Gastroesophageal sphincter (tissue), 4 donors: ENCODE results near the gene RNF182. TPM values are rescaled to one million over a fixed set of nuclear protein-coding genes. Genes with fewer than 3 reads are reported as not detected.
"Not testable (repeated sequence)": the region's sequence is repeated elsewhere in the genome, so short reads cannot be mapped to it uniquely, and the experiment has no call there.

Experiments used
- ATAC-seq: fragments of 150-250 bp; one replicate; pipeline ENCODE4 v1.9.1; 2016; ENCODE audit warnings: mild to moderate bottlenecking, moderate library complexity
- H3K27ac ChIP-seq, 4 donors: fragments of 200-600 bp; sonication (generic) in 3 of 4; 1 replicate in 3 of 4; 2 replicates in 1 of 4; pipeline ENCODE4 v1.5.1; 2016 to 2019
- H3K27me3 ChIP-seq: fragments of 200-600 bp; sonication (generic); one replicate; pipeline ENCODE4 v1.5.1; 2019
- H3K36me3 ChIP-seq, 2 donors: fragments of 200-600 bp; sonication (generic); one replicate each; pipeline ENCODE4 v1.5.1; 2019; ENCODE audit warnings: control low read depth in 1 of 2
- H3K4me1 ChIP-seq, 3 donors: fragments of 200-600 bp; sonication (generic); 1 replicate in 2 of 3; 2 replicates in 1 of 3; pipeline ENCODE4 v1.5.1; 2016 to 2019; ENCODE audit warnings: control low read depth in 2 of 3
- H3K4me3 ChIP-seq, 2 donors: fragments of 200-600 bp; sonication (generic); one replicate each; pipeline ENCODE4 v1.5.1; 2019; ENCODE audit warnings: mild to moderate bottlenecking in 1 of 2, moderate library complexity in 1 of 2
- H3K9me3 ChIP-seq, 3 donors: fragments of 200-600 bp; sonication (generic); one replicate each; pipeline ENCODE4 v1.5.1; 2017 to 2019; ENCODE audit warnings: control low read depth in 2 of 3
- CTCF ChIP-seq, 4 experiments: fragments of 200-600 bp in 2 of 4; fragments of 450-650 bp in 2 of 4; sonication (generic) in 1 of 4; IDR thresholded peaks; one replicate each; pipeline ENCODE4 v1.5.1; 2017 to 2019; ENCODE audit warnings: antibody characterized with exemption in 4 of 4, mild to moderate bottlenecking in 2 of 4, moderate library complexity in 2 of 4
- EP300 ChIP-seq: sonication (generic); formaldehyde crosslinking; IDR thresholded peaks from one replicate; pipeline ENCODE4 v1.6.1; 2017; ENCODE audit warnings: antibody characterized with exemption, mild to moderate bottlenecking
- POLR2A ChIP-seq, 2 donors: fragments of 450-650 bp; IDR thresholded peaks; one replicate each; pipeline ENCODE4 v1.6.1; 2017; ENCODE audit warnings: antibody characterized with exemption in 2 of 2, mild to moderate bottlenecking in 2 of 2, moderate library complexity in 1 of 2
- POLR2AphosphoS5 ChIP-seq: sonication (generic); formaldehyde crosslinking; IDR thresholded peaks from one replicate; pipeline ENCODE4 v1.6.1; 2017; ENCODE audit warnings: antibody characterized with exemption
- whole genome bisulfite sequencing, 2 donors: methylation state at CpG; one replicate each; pipeline ENCODE4 v1.1.5; 2018; ENCODE audit warnings: low coverage in 1 of 2; 5-methylcytosine and 5-hydroxymethylcytosine counted together
- total RNA-seq, 4 donors: library from RNA; depleted of rRNA; stranded (reverse); fragments of >200 nt; gene quantifications; one replicate each; pipeline ENCODE4 v1.1.0, GENCODE V29; 2016

Gene RNF182
- total RNA-seq, 4 donors from 2014 or later: 0.16 to 1.3 (median 0.27) TPM; not detected in 1

- WGBS, 2 donors: 95% methylated on average over 3 to 10 of the region's 12 CpGs
- no peak overlapping the region for H3K27ac ChIP-seq
Measured at GRCh38 chr6:14016432-14016831, 91.7 kb downstream of the RNF182 start.

GRCh38 chr6:14016935-14017625 is 92.3 kb downstream of the RNF182 start:
- 7 to 37% methylated on average over 3 to 5 of the region's 5 CpGs for WGBS, 2 donors
- TF ChIP-seq POLR2AphosphoS5: no peak
- TF ChIP-seq POLR2A (IDR thresholded peaks at IDR 0.05): no peak
- no peak for TF ChIP-seq EP300
- TF ChIP-seq CTCF (IDR thresholded peaks at IDR 0.05): no peak
- H3K9me3 ChIP-seq: peaks cover 0 to 6% (median 0%) of the 10 kb centered on the region in 3 donors
- H3K4me1 ChIP-seq: peaks cover 0 to 13% (median 0%) of the 10 kb centered on the region in 3 donors
- ATAC-seq: peak; percentile 62
- H3K27ac ChIP-seq: peak overlapping the region in 1 of 4 donors; percentile 15
- no peaks in the 10 kb centered on the region for H3K27me3 ChIP-seq
- no peaks in the 10 kb centered on the region for H3K36me3 ChIP-seq
- no peak overlapping the region for H3K4me3 ChIP-seq

More at GRCh38 chr6:14016432-14016831, 91.7 kb downstream of the RNF182 start:
- no peaks in the 10 kb centered on the region for H3K36me3 ChIP-seq
- TF ChIP-seq EP300: no peak
- TF ChIP-seq POLR2AphosphoS5: no peak
- no peak for TF ChIP-seq CTCF (IDR thresholded peaks at IDR 0.05)
- no peak for TF ChIP-seq POLR2A (IDR thresholded peaks at IDR 0.05)
- H3K9me3 ChIP-seq: peaks cover 0 to 10% (median 0%) of the 10 kb centered on the region in 3 donors
- no peak for ATAC-seq
- H3K27me3 ChIP-seq: no peaks in the 10 kb centered on the region
- H3K4me3 ChIP-seq: no peak overlapping the region
- H3K4me1 ChIP-seq: peaks cover 0 to 13% (median 0%) of the 10 kb centered on the region in 3 donors

- Histone ChIP-seq H3K9me3 (no peaks in the 10 kb centered on the region), H3K36me3 (no peaks in the 10 kb centered on the region), H3K4me1 (peaks cover 0 to 13% (median 0%) of the 10 kb centered on the region in 3 donors), H3K27ac (no peak overlapping the region), H3K4me3 (no peak overlapping the region), H3K27me3 (no peaks in the 10 kb centered on the region)
- ATAC-seq: no peak
- 50 to 53% methylated on average over 1 to 6 of the region's 46 CpGs for WGBS, 2 donors
- TF ChIP-seq CTCF (IDR thresholded peaks at IDR 0.05) (no peak), POLR2A (IDR thresholded peaks at IDR 0.05) (no peak), POLR2AphosphoS5 (no peak), EP300 (no peak)
Measured at GRCh38 chr6:14017626-14018475, 93.1 kb downstream of the RNF182 start.

GRCh38 chr6:14018559-14018958 is 93.8 kb downstream of the RNF182 start:
- ATAC-seq, H3K27ac ChIP-seq, H3K9me3 ChIP-seq, H3K36me3 ChIP-seq, H3K27me3 ChIP-seq, H3K4me3 ChIP-seq: not testable (repeated sequence)
- WGBS, 2 donors: 50 to 94% methylated on average over 2 to 4 of the region's 6 CpGs
- peaks cover 0 to 13% (median 0%) of the 10 kb centered on the region in 3 donors for H3K4me1 ChIP-seq

GRCh38 chr6:14020551-14020950 is 95.8 kb downstream of the RNF182 start:
- TF ChIP-seq CTCF (IDR thresholded peaks at IDR 0.05) (no peak), POLR2A (IDR thresholded peaks at IDR 0.05) (no peak), POLR2AphosphoS5 (no peak), EP300 (no peak)
- no peak overlapping the region for H3K4me3 ChIP-seq
- WGBS, 2 donors: 100% methylated on average over 2 of the region's 2 CpGs; no CpG with 5 or more reads in 1 of the 2 donors

More at GRCh38 chr6:14020551-14020950, 95.8 kb downstream of the RNF182 start:
- Histone ChIP-seq H3K36me3 (no peaks in the 10 kb centered on the region), H3K4me1 (peaks cover 0 to 13% (median 0%) of the 10 kb centered on the region in 3 donors), H3K27ac (no peak overlapping the region), H3K27me3 (peaks cover 7% of the 10 kb centered on the region), H3K9me3 (no peaks in the 10 kb centered on the region)
- no peak for ATAC-seq
